ENCODE measurements around the gene PDE9A. TPM values are rescaled to one million over a fixed set of nuclear protein-coding genes. Genes with fewer than 3 reads are reported as not detected.

Gene PDE9A
- total RNA-seq, 4 donors from 2014 or later, result 6.9 to 13.0 (median 11.1) TPM

DNA sequence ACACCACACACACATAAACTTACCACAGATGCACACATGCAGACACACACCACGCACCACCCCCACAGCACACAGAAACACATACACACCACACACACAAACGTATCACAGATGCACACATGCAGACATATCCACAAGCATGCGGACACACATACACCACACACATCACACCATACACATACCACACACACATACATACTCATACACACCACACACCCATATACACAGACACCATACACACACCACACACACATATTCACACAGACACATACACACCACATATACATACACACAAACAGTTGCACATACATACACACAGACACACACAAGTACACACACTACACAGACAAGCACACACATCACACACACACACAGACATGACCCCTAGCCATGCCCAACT, 37.5 kb upstream of the PDE9A start:
- Histone ChIP-seq H3K27me3 (no peaks in the 10 kb centered on the region), H3K27ac (no peak overlapping the region), H3K36me3 (no peaks in the 10 kb centered on the region), H3K4me3 (replicated peaks in 1 of 3) (no peak overlapping the region), H3K9me3 (no peaks in the 10 kb centered on the region), H3K4me1 (peaks cover 0 to 10% of the 10 kb centered on the region in 2 donors)
- no peak for TF ChIP-seq POLR2A (IDR thresholded peaks at IDR 0.05)
- no peak for TF ChIP-seq CTCF (IDR thresholded peaks at IDR 0.05)
- intact Hi-C loops (cut with DNase I), result no loop called here
- 60 to 64% methylated on average over 3 of the region's 3 CpGs for WGBS, 2 donors
- no peak for DNase-seq

DNA sequence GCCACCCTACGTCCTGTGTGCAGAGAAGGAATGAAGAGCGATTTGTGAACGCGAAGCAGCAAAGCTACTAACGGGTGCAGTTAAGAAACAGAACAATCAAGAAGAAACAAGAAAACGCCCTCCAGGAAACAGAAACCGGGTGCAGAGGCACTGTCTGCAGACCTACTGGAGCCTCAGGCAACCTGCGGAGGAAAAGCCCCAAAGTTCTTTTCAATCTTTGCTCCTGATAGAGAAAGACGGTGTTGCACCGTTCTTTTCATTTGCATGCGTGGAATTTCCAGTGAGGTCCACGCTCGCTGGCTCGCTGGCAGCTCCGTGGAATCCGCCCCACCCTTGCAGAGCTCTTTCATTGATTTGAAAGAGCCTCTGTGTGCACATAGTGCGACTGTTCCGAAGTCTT, 37.0 kb upstream of the PDE9A start:
- no peaks in the 10 kb centered on the region for H3K36me3 ChIP-seq
- no peaks in the 10 kb centered on the region for H3K27me3 ChIP-seq
- 23 to 33% methylated on average over 16 to 18 of the region's 18 CpGs for WGBS, 2 donors
- no peak overlapping the region for H3K4me3 ChIP-seq (replicated peaks in 1 of 3)
- intact Hi-C loops (cut with DNase I), result no loop called here
- TF ChIP-seq CTCF (IDR thresholded peaks at IDR 0.05) (no peak), POLR2A (IDR thresholded peaks at IDR 0.05) (no peak)
- no peaks in the 10 kb centered on the region for H3K9me3 ChIP-seq
- H3K27ac ChIP-seq, result no peak overlapping the region
- no peak for DNase-seq
- peaks cover 5 to 15% of the 10 kb centered on the region in 2 donors for H3K4me1 ChIP-seq

GRCh38 chr21:42616941-42617340, 36.5 kb upstream of the PDE9A start:
- TF ChIP-seq CTCF (IDR thresholded peaks at IDR 0.05), result no peak
- TF ChIP-seq POLR2A (IDR thresholded peaks at IDR 0.05), result no peak
- 64 to 86% methylated on average over 8 to 15 of the region's 21 CpGs for WGBS, 2 donors
- Histone ChIP-seq H3K27ac (no peak overlapping the region), H3K4me3 (replicated peaks in 1 of 3) (no peak overlapping the region), H3K4me1 (peaks cover 10 to 18% of the 10 kb centered on the region in 2 donors), H3K9me3 (no peaks in the 10 kb centered on the region), H3K27me3 (no peaks in the 10 kb centered on the region), H3K36me3 (no peaks in the 10 kb centered on the region)
- intact Hi-C loops (cut with DNase I), result no loop called here
- DNase-seq, result no peak

GRCh38 chr21:42617486-42617885, 35.9 kb upstream of the PDE9A start:
- no peak for DNase-seq

DNA sequence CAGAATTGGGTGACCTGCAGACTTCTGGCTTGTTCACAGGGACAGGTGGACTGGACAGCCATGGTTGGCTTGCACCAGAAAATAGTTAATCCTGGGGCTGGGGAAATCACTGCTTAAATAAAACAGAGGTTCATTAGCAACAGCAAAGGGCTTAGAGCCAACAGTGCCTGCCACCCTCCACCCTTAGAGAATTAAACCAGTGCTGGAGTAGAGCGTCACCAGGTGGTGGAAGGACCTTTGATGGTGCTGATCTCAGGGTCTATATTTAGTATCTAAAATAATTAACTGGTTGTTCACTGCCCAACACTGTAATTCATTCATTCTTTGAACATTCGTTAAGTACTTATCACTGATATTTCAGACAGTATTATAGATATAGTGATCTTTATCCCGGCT, 34.7 kb upstream of the PDE9A start:
- Histone ChIP-seq H3K27me3 (no peaks in the 10 kb centered on the region), H3K9me3 (no peaks in the 10 kb centered on the region), H3K4me1 (peaks cover 17 to 26% of the 10 kb centered on the region in 2 donors), H3K27ac (no peak overlapping the region), H3K4me3 (replicated peaks in 1 of 3) (no peak overlapping the region), H3K36me3 (no peaks in the 10 kb centered on the region)
- WGBS, 2 donors, result 83 to 86% methylated on average over 3 of the region's 3 CpGs
- DNase-seq, result no peak
- intact Hi-C loops (cut with DNase I), result no loop called here
- TF ChIP-seq CTCF (IDR thresholded peaks at IDR 0.05), result no peak
- no peak for TF ChIP-seq POLR2A (IDR thresholded peaks at IDR 0.05)

More at GRCh38 chr21:42617486-42617885, 35.9 kb upstream of the PDE9A start:
- Histone ChIP-seq H3K27ac (no peak overlapping the region), H3K4me1 (peaks cover 15 to 23% of the 10 kb centered on the region in 2 donors), H3K4me3 (replicated peaks in 1 of 3) (no peak overlapping the region), H3K27me3 (no peaks in the 10 kb centered on the region), H3K9me3 (no peaks in the 10 kb centered on the region), H3K36me3 (no peaks in the 10 kb centered on the region)
- 68 to 70% methylated on average over 16 to 22 of the region's 23 CpGs for WGBS, 2 donors
- TF ChIP-seq CTCF (IDR thresholded peaks at IDR 0.05) (no peak), POLR2A (IDR thresholded peaks at IDR 0.05) (no peak)
- intact Hi-C loops (cut with DNase I), result no loop called here
